HG03280 (cell line): ENCODE results near the gene IFI44.

Source experiments
- ATAC-seq: cut with Tn5 transposase; IDR thresholded peaks from one replicate; pipeline ENCODE4 v1.9.1; 2021; ENCODE audit warnings: mild to moderate bottlenecking, moderate library complexity; ENCODE audit not compliant: unreplicated experiment

Gene IFI44

GRCh38 chr1:78651241-78651640, 1.6 kb downstream of the IFI44 start:
- no peak for ATAC-seq

- ATAC-seq: no peak
Observed at GRCh38 chr1:78652019-78652560, 2.5 kb downstream of the IFI44 start.

- ATAC-seq: no peak
Observed at GRCh38 chr1:78658901-78659300, 9.3 kb downstream of the IFI44 start.

GRCh38 chr1:78663923-78664322, 14.3 kb downstream of the IFI44 start:
- no peak for ATAC-seq

DNA sequence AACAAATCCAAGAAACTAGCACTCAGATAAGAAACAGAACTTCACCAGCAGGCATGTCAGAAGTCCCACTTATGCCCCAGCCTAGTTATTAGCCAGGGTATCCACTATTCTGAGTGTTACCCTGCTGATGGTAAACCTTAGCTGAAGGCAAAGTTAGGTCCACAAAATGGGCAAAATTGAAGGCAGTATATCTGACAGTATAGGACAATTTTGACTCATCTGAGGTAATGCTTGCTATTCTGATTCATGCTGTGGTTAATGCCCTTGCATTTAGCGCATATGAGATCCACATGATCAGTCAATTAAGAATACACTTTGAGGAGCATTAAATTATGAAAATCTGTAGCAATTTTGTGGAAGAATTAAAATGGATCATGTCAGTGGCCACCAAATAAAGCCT, 15.1 kb downstream of the IFI44 start:
- ATAC-seq: no peak

DNA sequence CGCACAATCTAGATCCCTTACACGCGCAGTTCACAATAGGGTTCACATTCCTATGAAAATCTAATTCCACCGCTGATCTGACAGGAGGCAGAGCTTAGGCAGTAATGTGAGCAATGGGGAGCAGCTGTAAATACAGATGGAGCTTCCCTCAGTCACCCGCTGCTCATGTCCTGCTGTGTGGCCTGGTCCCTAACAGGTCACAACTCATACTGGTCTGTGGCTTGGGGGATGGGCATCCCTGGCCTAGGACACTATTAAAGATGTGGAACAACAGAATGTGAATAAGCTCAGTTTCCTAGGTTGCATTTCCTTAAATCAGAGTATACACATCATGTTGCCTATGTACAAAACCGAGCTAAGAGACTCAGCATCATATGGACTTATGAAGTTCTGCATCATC, 16.2 kb downstream of the IFI44 start:
- no peak for ATAC-seq

GRCh38 chr1:78667939-78668338, 18.3 kb downstream of the IFI44 start:
- no peak for ATAC-seq

- no peak for ATAC-seq
Observed at GRCh38 chr1:78668427-78668826, 18.8 kb downstream of the IFI44 start.

- ATAC-seq: no peak
Observed at GRCh38 chr1:78672428-78672827, 22.8 kb downstream of the IFI44 start.

DNA sequence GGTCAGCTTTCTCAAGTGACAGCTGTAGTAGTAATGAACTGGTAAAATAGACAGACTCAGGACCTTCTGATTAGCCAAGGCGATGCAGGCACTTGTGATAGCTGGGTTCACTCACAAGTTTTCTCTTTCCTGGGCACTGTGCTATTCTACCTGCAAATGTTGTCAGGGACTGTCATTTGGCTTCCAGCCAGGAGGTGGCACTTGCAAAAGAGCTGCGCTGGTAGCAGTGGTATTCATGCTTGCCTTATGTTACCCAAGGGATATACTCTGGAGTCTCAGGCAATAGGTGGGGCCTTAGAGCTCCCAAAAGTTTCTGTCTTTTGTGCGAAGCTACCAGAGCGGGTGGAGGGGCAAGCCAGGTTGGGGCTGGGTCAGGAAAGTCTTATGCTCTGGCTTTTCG, 23.5 kb downstream of the IFI44 start:
- ATAC-seq: peak; percentile 45

GRCh38 chr1:78676347-78676982, 26.8 kb downstream of the IFI44 start:
- no peak for ATAC-seq

DNA sequence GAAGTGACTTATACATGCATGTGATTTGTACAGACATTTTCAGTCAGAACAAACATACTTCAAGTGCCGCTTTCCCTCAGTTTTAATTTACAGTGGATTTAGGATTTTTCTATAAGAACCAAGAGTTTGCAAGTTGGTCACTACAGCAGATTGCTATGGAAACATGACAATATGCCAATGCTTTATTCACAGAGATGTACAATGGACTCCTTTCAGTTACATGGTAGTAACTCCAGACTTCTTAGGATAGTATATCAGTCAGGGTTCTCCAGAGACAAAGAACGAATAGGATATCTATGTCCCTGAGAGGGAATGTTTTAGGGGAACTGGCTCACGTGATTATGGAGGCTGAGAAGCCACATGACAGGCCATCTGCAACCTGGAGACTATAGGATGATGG, 27.4 kb downstream of the IFI44 start:
- ATAC-seq: no peak

DNA sequence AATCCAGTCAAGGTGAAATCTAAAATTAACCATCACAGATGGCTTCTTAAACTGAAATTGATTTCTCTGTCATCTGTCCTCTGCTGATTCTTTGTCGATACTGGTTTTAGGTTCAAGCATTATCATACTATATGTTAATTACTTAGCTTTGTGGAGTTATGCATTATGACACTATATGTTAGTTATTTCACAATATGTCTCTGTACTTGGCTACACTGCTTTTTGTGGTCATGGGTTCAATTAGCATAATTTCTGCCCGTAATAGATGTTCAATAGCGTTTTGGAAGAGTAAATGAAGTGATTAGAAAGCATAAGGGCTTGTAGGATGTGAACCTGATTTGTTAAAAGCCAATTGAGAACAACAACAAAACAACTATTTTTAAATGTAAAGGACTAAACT, 28.2 kb downstream of the IFI44 start:
- ATAC-seq: no peak

DNA sequence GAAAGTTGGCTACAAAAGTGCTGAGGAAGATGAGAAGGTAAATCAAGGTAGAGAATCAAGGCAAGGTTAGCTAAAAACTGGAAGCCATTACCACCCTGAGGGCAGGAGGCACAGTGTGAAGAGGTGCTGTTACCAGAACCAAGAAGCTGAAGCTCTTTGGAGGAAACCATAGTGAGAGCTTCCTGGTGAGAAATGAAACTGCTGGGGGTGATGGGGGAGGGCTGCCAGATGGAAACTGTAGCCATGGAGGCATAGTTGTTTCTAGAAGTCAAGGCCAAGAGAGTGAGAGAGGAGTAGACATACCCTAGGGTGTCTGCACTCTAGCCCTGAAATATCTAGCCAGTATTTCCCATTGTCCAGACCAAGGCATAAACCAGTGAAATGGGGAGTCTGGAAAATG, 28.7 kb downstream of the IFI44 start:
- peak; percentile 73 for ATAC-seq

DNA sequence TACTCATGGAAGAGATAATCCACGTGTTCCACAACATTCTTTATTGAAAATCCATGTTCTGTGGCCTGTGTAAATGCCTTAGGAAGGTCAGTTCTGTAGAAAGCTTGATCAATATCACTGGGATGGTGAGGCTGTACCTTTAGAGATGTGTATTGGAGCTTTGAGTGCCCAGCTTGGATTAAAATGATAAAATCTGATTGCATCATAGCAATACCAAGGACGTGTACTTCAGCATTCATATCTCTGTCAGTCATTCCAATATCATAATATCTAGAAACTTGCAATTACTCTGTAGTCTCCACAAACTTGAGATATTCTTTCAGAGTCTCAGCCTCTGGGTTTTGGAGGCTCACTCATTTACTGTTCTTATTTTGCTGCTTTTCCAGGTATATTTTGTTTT, 31.6 kb downstream of the IFI44 start:
- ATAC-seq: no peak

DNA sequence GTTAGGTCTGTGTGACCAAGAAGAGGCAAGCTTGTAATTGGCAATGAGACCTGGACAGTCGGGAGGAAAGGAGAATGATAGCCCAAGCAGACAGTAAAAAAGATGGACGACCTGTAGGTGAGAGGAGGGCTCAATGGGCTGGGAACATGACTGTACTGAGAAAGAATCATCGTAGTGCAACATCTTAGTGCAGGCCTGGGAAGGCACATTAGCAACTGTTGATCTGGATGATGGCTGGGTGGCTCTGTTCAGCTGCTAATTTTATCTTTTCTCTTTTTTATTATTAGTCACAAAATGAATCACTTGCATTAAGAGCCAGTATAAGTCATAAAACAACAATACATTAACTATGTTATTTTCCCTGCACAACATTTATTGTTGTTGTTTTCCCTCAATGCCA, 32.9 kb downstream of the IFI44 start:
- no peak for ATAC-seq

- no peak for ATAC-seq
Observed at GRCh38 chr1:78683079-78683478, 33.4 kb downstream of the IFI44 start.

DNA sequence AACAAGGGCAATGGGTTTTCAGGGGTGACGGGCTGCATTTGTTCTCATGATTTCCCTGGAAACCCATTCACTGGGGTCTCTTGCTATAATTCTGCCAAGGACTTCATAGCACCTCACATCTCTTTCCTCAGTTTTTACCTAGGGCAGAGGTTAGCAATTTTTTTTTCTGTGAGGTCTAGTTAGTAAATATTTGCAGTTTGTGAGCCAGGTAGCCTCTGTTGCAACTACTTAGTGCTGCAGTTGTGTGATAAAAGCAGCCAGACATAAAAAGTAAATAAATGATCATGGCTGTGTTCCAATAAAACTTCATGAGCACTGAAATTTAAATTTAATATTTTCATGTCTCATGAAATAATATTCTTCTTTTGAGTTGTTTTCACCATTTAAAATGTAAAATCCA, 37.7 kb downstream of the IFI44 start:
- no peak for ATAC-seq

- ATAC-seq: no peak
Observed at GRCh38 chr1:78687914-78688313, 38.3 kb downstream of the IFI44 start.

GRCh38 chr1:78688697-78689096, 39.1 kb downstream of the IFI44 start:
- no peak for ATAC-seq

DNA sequence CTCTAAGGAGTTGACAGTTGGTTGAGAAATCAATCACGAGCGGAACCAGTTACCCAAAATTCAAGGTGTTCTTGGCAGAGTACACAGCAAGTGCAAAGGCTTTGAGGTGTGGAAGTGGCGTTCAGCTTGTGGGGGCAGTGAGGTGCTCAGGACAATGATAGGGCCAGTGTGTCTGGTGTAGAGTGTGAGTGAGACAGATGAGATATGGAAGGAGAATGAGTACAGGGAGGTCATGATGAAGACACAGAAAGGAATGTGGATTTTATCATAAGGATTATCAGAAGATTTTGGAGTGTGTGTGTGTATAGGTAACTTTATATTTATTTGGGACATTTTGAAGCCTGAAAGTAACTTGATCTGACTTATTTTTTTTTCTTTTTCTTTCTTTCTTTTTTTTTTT, 40.9 kb downstream of the IFI44 start:
- no peak for ATAC-seq

DNA sequence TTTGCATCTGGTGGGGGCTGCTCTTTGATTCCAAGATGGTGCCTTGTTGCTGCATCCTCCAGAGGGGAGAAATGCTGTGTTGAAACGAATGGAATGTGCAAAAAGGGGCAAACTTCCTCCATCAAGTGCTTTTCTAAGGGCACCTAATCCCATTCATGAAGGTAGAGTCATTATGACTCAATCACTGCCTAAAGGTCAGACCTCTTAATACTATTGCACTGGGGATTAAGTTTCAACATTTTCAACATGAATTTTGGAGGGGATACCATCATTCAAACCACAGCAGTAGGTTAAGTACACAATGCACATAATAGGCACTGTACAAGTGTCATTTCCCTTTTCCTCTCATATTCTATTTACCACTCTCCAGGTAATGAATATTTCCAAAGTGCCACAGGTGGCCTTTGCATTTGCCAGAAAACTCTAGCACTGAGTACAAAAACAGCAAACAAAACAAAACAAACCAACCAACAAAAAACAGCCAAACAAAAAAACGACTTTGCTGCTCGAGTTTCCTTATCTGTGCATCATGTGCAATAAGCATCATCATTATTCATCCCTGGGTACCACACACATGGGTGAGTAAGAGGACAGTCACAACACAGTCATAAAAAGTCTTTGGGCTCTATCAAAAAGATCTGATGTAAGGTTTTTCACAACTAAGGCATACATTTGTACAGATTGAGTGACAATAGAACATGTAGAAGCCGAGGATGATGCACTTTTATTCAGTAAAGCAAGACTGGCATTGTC, 42.5 kb downstream of the IFI44 start:
- no peak for ATAC-seq
